Hepatocyte (in vitro differentiated cells): ENCODE measurements around the gene DIS3.

ENCODE experiments used
- CTCF ChIP-seq: fragments of 200-600 bp; sonication (generic); IDR thresholded peaks from 2 replicates; pipeline ENCODE4 v1.5.1; 2016; ENCODE audit warnings: antibody characterized with exemption, mild to moderate bottlenecking; ENCODE audit not compliant: poor library complexity
- EZH2 ChIP-seq: fragments of 200-600 bp; sonication (generic); IDR thresholded peaks from 2 replicates; pipeline ENCODE4 v1.6.1; 2016; ENCODE audit warnings: antibody characterized with exemption, mild to moderate bottlenecking, borderline replicate concordance

GRCh38 chr13:72820898-72821279, 39.2 kb upstream of the DIS3 start:
- TF ChIP-seq CTCF (no peak), EZH2 (no peak)
